ENCODE data around the gene PHF21A.
"Not testable (repeated sequence)": the region's sequence is repeated elsewhere in the genome, so short reads cannot be mapped to it uniquely, and the experiment has no call there.

Gene PHF21A

GRCh38 chr11:45921561-45922424 is 199.5 kb downstream of the PHF21A start:
- no peak for DNase-seq (ENCODE audit: low spot score)

DNA sequence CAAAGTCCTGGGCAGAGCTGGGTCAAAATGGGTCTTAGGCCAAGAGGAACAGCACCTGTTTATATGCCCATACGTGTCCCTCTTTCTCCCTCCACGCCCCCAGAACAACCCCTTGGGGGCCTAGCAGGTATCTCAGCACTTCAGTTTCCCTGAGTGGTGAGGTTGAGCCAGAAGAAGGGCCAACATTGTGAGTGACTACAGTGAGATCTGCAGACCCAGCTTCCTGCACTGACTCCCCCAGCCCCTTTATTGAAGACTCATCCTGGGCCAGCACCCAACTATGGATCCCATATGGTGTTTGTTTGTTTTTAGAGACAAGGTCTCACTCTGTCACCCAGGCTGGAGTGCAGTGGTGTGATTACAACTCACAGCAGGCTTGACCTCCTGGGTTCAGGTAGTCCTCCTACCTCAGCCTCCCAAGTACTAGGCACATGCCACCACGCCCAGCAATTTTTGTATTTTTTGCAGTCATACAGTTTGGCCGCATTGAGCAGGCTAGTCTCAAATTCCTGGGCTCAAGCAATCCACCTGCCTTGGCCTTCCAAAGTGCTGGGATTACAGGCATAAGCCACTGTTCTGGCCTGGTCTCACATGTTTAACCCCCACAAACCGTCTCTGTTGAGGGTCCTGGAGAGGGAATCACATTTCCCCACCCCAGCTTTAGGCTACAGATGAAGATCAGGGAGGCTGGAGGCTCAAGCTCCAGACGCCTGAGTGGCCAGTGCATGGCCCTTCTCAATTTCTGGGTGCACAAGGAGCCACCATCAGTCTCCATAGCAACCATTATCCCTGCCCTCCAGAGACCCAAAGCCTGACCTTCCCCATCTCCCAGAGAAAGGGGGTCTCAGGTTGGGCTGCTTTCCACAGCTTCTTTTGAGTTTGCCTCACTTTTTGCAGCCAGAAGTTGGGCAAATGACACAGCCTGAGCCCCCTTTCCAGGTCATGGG is 200.4 kb downstream of the PHF21A start:
- DNase-seq (ENCODE audit: low spot score), result no peak

DNA sequence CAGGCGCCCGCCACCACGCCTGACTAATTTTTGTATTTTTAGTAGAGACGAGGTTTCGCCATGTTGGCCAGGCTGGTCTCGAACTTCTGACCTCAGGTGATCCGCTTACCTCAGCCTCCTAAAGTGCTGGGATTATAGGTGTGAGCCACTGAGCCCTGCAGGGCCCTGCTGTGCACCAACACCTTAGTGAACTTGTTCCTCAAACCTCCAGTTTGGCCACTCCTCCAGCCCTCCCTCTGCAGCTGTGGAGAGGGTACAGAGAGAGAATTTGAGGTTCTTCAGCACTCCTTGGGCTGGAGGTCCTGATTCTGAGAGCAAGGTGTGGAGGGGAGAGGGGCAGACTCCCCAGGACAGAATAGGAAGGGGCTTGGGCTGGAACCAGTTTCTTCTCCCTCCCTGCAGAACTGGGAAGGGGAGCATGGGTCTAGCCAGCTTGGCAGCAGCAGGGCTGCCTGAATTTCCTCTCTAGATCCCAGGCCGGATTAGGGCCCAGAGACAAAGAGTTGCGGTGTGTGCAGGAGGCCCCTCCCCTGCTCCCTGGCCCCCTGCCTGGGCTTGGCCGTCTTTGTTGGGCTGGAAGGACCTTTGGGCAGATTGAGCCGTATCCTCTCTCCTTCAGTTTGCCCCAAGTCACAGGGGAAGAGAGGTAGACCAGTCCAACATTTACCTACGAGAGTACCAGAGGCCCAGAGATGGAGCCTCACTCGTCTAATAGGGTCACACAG is 201.3 kb downstream of the PHF21A start:
- DNase-seq (ENCODE audit: low spot score), result no peak

GRCh38 chr11:45918962-45919675 is 202.1 kb downstream of the PHF21A start:
- DNase-seq (ENCODE audit: low spot score), result no peak

- peak; percentile 82 for DNase-seq (ENCODE audit: low spot score)
These were observed 202.8 kb downstream of the PHF21A start for GRCh38 chr11:45918331-45918941.

- peak; percentile 98 for DNase-seq (ENCODE audit: low spot score)
These were observed 203.5 kb downstream of the PHF21A start, which contains the start of gene PEX16 for GRCh38 chr11:45917623-45918330. TSS of gene PEX16 (minus strand) at chr11:45917877. CDS start at chr11:45917811, 66 bp downstream.

DNA sequence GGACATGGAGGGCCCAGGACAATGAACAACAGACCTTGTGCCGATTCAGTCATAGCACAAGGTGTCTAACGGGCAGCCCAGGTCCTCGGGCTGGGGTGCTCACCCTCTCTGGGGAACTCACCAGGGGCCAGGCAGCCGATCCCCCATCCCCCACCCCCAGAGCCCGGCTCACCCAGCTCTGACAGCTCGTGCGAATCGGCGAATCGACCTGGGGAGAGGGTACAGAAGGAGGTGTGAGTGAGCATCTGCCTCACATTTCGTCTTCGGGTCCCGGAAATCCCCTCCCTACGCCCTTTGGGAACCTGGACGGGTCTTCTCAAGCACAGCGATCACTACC is 204.0 kb downstream of the PHF21A start:
- no peak for DNase-seq (ENCODE audit: low spot score)

GRCh38 chr11:45915446-45915845 is 205.8 kb downstream of the PHF21A start:
- no peak for DNase-seq (ENCODE audit: low spot score)

- DNase-seq (ENCODE audit: low spot score), result no peak
These were observed 207.2 kb downstream of the PHF21A start for GRCh38 chr11:45913942-45914635.

GRCh38 chr11:45913514-45913913 is 207.7 kb downstream of the PHF21A start:
- DNase-seq (ENCODE audit: low spot score), result no peak

DNA sequence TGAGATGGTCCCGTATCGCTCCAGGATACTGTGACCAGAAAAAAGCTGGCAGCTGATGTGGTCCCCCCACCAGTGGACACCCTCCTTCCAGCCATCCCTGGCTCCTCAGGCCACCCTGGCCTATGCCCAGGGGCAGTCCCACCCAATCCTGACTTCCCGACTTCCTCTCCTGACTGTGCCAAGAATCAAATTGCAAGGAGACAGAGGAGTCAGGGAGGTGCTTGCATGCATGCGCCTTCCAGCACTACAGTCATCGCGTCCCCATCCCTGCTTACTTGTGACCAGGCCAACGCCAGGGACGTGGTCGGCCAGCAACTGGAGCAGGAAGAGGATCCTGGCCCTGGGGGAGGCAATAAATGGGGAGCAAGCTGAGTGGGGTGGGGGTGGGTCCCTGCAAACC is 210.6 kb downstream of the PHF21A start:
- no peak for DNase-seq (ENCODE audit: low spot score)

- DNase-seq (ENCODE audit: low spot score), result no peak
These were observed 211.4 kb downstream of the PHF21A start for GRCh38 chr11:45909594-45910475.

- DNase-seq (ENCODE audit: low spot score), result no peak
These were observed 213.3 kb downstream of the PHF21A start for GRCh38 chr11:45907911-45908370.

DNA sequence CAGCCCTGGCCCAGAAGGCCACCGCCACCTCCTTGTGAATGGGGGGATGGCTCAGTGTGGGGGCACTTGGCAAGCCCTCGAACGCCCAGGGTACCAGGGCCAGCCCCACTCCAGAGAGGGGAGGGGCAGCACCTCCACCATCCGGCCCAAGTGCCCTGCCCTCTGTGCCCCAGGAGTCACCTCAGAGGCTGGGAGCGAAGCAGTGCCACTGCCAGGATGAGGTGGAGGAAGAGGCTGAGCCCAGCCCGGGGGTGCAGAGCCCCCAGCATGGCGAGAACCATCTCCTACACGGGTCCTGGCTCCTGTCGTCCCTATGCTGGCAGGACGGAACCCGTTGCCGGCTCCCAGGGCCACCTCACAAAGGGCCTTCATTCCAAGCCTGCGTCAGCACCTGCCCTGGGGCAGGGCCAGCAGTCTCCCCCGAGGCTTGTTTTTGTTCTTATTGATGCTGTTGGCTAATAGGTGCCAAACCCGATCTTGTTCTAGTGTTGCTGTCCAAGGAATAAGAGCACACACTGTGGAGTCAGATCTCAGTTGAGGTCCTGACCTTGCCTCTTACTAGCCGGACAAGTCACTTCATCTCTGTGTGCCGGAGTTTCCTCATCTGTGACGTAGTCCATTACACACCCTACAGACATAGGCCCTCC is 214.2 kb downstream of the PHF21A start, which contains the start of gene FREY1:
Gene FREY1, minus strand, starts transcription at position 307 of the 647 bp plus-strand sequence. Its CDS starts 26 bp downstream, at position 281.
- DNase-seq (ENCODE audit: low spot score), result no peak

DNA sequence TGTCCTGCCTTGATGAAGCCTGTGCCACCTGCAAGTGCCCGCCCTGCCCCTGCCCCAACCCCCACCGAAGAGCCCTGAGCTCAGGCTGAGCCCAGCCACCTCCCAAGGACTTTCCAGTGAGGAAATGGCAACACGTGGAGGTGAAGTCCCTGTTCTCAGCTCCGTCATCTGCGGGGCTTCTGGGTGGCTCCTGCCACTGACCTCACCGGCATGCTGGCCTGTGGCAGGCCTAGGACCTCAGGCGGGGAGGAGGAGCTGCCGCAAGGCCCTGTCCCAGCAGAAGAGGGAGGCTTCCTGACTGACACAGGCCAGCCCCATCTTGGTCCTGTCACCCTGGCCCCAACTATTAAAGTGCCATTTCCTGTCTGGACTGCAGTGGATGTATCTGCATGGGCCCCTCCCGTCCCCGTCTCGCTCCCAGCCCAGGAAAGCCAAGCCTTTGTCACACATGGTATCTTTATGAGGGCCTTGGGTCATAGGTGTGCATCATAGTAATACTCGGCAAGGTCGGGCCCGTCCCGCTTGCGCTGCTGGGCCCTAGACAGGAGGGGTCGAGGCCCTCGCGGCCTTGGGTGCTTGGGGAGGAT is 215.1 kb downstream of the PHF21A start:
- no peak for DNase-seq (ENCODE audit: low spot score)

DNA sequence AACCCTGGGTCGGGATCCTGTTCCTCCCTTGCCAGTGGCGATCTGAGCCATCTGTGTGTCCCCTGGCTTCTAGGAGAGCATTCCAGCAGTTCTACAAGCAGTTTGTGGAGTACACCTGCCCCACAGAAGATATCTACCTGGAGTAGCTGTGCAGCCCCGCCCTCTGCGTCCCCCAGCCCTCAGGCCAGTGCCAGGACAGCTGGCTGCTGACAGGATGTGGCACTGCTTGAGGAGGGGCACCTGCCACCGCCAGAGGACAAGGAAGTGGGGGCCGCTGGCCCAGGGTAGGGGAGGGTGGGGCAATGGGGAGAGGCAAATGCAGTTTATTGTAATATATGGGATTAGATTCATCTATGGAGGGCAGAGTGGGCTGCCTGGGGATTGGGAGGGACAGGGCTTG is 215.7 kb downstream of the PHF21A start:
- DNase-seq (ENCODE audit: low spot score), result not testable (repeated sequence)

DNA sequence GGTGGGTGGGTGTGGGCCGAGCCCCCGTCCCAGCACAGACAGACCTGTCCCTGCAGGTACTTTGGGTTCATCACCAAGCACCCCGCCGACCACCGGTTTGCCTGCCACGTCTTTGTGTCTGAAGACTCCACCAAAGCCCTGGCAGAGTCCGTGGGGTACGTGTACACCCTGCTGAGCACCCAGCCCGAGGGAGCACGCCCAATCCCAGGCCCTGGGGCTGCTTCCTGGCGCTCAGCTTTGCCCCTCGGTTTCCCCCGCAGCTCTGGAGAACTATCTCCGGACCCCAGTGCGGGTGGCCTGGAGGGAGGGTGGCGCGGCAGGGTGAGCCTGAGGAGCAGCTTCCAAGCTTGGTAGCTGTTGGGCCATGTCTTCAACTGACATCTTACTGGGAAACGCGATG is 216.2 kb downstream of the PHF21A start:
- DNase-seq (ENCODE audit: low spot score), result no peak

Measured in germinal center (tissue), 1 donor.